ENCODE measurements around the gene KIF2A.

KIF2A gene

DNA sequence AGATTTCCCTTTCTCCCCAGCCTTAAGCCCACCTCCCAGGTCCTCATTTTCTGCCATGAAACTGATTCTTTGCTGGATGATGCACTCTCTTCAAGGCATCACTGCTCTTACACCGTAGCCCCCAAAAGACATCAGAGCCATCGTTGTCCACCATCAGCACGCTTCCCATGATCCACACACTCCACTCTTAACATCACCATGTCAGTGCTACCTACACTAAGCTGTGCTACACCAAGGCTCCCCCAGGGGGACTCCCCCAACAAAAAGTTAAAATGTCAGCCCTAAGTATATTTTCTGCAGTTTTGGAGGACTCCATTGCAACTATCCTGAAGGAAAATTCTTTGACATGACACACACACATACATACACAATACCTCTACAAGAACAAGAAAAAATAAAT is 34.1 kb upstream of the KIF2A start:
- Histone ChIP-seq H3K36me3 (ENCODE audit: control insufficient read depth, insufficient read depth, low read length) (no peaks in the 10 kb centered on the region), H3K4me3 (ENCODE audit: low read depth, low read length) (no peak overlapping the region), H3K9ac (ENCODE audit: low read depth, low read length) (no peak overlapping the region), H3K27ac (ENCODE audit: low read depth, low read length) (no peak overlapping the region), H3K9me3 (ENCODE audit: control insufficient read depth, insufficient read depth, low read length) (no peaks in the 10 kb centered on the region), H3K4me1 (ENCODE audit: control insufficient read depth, insufficient read depth, low read length) (0 out of 2 replicates have a peak, but pooled peaks cover under 1% of the 10 kb centered on the region), H3K27me3 (ENCODE audit: control insufficient read depth, insufficient read depth, low read length) (no peaks in the 10 kb centered on the region)

GRCh38 chr5:62273687-62274086 is 32.3 kb upstream of the KIF2A start:
- H3K4me3 ChIP-seq (ENCODE audit: low read depth, low read length): no peak overlapping the region
- H3K9ac ChIP-seq (ENCODE audit: low read depth, low read length): no peak overlapping the region
- no peak overlapping the region for H3K27ac ChIP-seq (ENCODE audit: low read depth, low read length)
- no peaks in the 10 kb centered on the region for H3K9me3 ChIP-seq (ENCODE audit: control insufficient read depth, insufficient read depth, low read length)
- no peaks in the 10 kb centered on the region for H3K36me3 ChIP-seq (ENCODE audit: control insufficient read depth, insufficient read depth, low read length)
- H3K4me1 ChIP-seq (ENCODE audit: control insufficient read depth, insufficient read depth, low read length): no peaks in the 10 kb centered on the region
- H3K27me3 ChIP-seq (ENCODE audit: control insufficient read depth, insufficient read depth, low read length): no peaks in the 10 kb centered on the region

DNA sequence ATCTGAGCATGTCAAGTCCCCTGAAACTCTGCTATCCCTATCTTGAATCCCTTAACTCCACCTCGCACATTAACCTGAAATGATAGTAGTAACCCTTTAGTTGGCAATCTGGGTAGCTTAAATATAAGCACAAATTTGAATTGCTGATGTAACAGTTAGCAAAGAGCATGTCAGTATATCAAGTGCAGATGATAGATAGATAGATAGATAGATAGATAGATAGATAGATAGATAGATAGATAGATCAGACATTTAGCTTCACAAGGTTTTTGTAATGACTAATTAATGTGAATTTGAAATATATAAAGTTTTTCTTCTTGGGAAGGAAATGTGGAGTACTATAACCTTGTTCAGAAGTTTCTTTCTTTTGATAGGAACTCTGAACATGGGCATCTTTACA is 30.4 kb upstream of the KIF2A start:
- no peaks in the 10 kb centered on the region for H3K4me1 ChIP-seq (ENCODE audit: control insufficient read depth, insufficient read depth, low read length)
- no peak overlapping the region for H3K9ac ChIP-seq (ENCODE audit: low read depth, low read length)
- H3K27me3 ChIP-seq (ENCODE audit: control insufficient read depth, insufficient read depth, low read length): no peaks in the 10 kb centered on the region
- H3K36me3 ChIP-seq (ENCODE audit: control insufficient read depth, insufficient read depth, low read length): no peaks in the 10 kb centered on the region
- H3K27ac ChIP-seq (ENCODE audit: low read depth, low read length): no peak overlapping the region
- H3K9me3 ChIP-seq (ENCODE audit: control insufficient read depth, insufficient read depth, low read length): no peaks in the 10 kb centered on the region
- no peak overlapping the region for H3K4me3 ChIP-seq (ENCODE audit: low read depth, low read length)

- no peaks in the 10 kb centered on the region for H3K27me3 ChIP-seq (ENCODE audit: control insufficient read depth, insufficient read depth, low read length)
- H3K27ac ChIP-seq (ENCODE audit: low read depth, low read length): no peak overlapping the region
- H3K9me3 ChIP-seq (ENCODE audit: control insufficient read depth, insufficient read depth, low read length): no peaks in the 10 kb centered on the region; the same call in 1 of the 2 replicates
- H3K4me3 ChIP-seq (ENCODE audit: low read depth, low read length): no peak overlapping the region
- no peaks in the 10 kb centered on the region for H3K4me1 ChIP-seq (ENCODE audit: control insufficient read depth, insufficient read depth, low read length)
- H3K36me3 ChIP-seq (ENCODE audit: control insufficient read depth, insufficient read depth, low read length): no peaks in the 10 kb centered on the region
- no peak overlapping the region for H3K9ac ChIP-seq (ENCODE audit: low read depth, low read length)
These were observed 24.6 kb upstream of the KIF2A start for GRCh38 chr5:62281411-62281810.

- Histone ChIP-seq H3K9me3 (ENCODE audit: control insufficient read depth, insufficient read depth, low read length) (no peaks in the 10 kb centered on the region; the same call in 1 of the 2 replicates), H3K4me3 (ENCODE audit: low read depth, low read length) (no peak overlapping the region), H3K27ac (ENCODE audit: low read depth, low read length) (no peak overlapping the region), H3K27me3 (ENCODE audit: control insufficient read depth, insufficient read depth, low read length) (no peaks in the 10 kb centered on the region), H3K36me3 (ENCODE audit: control insufficient read depth, insufficient read depth, low read length) (no peaks in the 10 kb centered on the region), H3K4me1 (ENCODE audit: control insufficient read depth, insufficient read depth, low read length) (no peaks in the 10 kb centered on the region), H3K9ac (ENCODE audit: low read depth, low read length) (no peak overlapping the region)
These were observed 23.9 kb upstream of the KIF2A start for GRCh38 chr5:62282064-62282463.

GRCh38 chr5:62283005-62283404 is 23.0 kb upstream of the KIF2A start:
- Histone ChIP-seq H3K27ac (ENCODE audit: low read depth, low read length) (no peak overlapping the region), H3K9me3 (ENCODE audit: control insufficient read depth, insufficient read depth, low read length) (no peaks in the 10 kb centered on the region; the same call in 1 of the 2 replicates), H3K9ac (ENCODE audit: low read depth, low read length) (no peak overlapping the region)

GRCh38 chr5:62283861-62284260 is 22.1 kb upstream of the KIF2A start:
- no peaks in the 10 kb centered on the region for H3K36me3 ChIP-seq (ENCODE audit: control insufficient read depth, insufficient read depth, low read length)
- no peak overlapping the region for H3K9ac ChIP-seq (ENCODE audit: low read depth, low read length)
- no peaks in the 10 kb centered on the region; the same call in 1 of the 2 replicates for H3K9me3 ChIP-seq (ENCODE audit: control insufficient read depth, insufficient read depth, low read length)
- no peaks in the 10 kb centered on the region for H3K27me3 ChIP-seq (ENCODE audit: control insufficient read depth, insufficient read depth, low read length)
- H3K27ac ChIP-seq (ENCODE audit: low read depth, low read length): no peak overlapping the region
- no peaks in the 10 kb centered on the region for H3K4me1 ChIP-seq (ENCODE audit: control insufficient read depth, insufficient read depth, low read length)
- no peak overlapping the region for H3K4me3 ChIP-seq (ENCODE audit: low read depth, low read length)

More at GRCh38 chr5:62283005-62283404, 23.0 kb upstream of the KIF2A start:
- Histone ChIP-seq H3K4me1 (ENCODE audit: control insufficient read depth, insufficient read depth, low read length) (no peaks in the 10 kb centered on the region), H3K4me3 (ENCODE audit: low read depth, low read length) (no peak overlapping the region), H3K36me3 (ENCODE audit: control insufficient read depth, insufficient read depth, low read length) (no peaks in the 10 kb centered on the region), H3K27me3 (ENCODE audit: control insufficient read depth, insufficient read depth, low read length) (no peaks in the 10 kb centered on the region)

DNA sequence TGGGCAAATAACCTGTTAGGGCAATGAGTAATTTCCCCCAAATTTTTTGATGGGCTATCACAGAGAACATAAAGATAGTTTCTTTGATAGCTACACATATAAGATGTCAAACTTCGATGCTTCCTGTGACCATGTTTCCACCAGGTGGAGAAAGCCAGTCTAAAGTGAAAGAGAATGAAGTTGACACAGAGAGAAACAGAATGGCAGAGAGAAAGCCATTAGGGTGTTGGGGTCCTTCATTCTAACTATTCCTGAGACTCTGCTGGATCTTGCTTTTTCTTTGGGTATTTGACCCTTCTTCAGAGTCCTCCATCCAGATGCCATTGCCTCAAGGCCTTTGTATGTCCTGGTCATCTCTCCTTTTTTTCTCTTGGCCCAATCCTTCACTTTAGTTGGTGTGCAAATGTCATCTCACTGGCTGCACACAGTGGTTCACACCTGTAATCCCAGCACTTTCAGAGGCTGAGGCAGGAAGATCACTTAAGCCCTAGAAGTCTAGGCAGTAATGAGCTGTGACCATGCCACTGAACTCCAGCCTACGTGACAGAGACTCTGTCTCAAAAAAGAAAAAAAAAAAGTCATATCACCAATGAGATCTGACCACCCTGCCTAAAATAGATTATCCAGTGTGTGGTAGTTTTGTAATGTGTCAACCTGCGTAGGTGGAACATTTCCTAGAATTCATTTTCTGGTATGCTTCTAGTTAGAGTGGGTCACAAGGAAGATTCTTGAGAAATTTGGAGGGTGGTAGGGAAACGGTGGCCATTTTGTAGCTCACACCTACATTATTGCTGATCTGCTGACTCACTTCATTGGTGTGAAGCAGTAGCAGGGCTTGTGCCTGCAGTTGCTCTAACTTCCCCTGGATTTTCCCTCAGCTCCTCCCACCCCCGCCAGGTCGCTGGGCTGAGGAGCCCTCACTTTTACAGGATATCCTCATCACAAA is 20.8 kb upstream of the KIF2A start:
- Histone ChIP-seq H3K27me3 (ENCODE audit: control insufficient read depth, insufficient read depth, low read length) (no peaks in the 10 kb centered on the region), H3K36me3 (ENCODE audit: control insufficient read depth, insufficient read depth, low read length) (no peaks in the 10 kb centered on the region)

GRCh38 chr5:62286834-62287233 is 19.2 kb upstream of the KIF2A start:
- Histone ChIP-seq H3K4me3 (ENCODE audit: low read depth, low read length) (no peak overlapping the region), H3K9ac (ENCODE audit: low read depth, low read length) (no peak overlapping the region), H3K4me1 (ENCODE audit: control insufficient read depth, insufficient read depth, low read length) (no peaks in the 10 kb centered on the region), H3K27ac (ENCODE audit: low read depth, low read length) (no peak overlapping the region), H3K9me3 (ENCODE audit: control insufficient read depth, insufficient read depth, low read length) (no peaks in the 10 kb centered on the region; the same call in 1 of the 2 replicates), H3K27me3 (ENCODE audit: control insufficient read depth, insufficient read depth, low read length) (no peaks in the 10 kb centered on the region), H3K36me3 (ENCODE audit: control insufficient read depth, insufficient read depth, low read length) (no peaks in the 10 kb centered on the region)

More for the DNA sequence above, 20.8 kb upstream of the KIF2A start:
- no peak overlapping the region for H3K9ac ChIP-seq (ENCODE audit: low read depth, low read length)
- H3K4me3 ChIP-seq (ENCODE audit: low read depth, low read length): no peak overlapping the region
- H3K27ac ChIP-seq (ENCODE audit: low read depth, low read length): no peak overlapping the region
- H3K4me1 ChIP-seq (ENCODE audit: control insufficient read depth, insufficient read depth, low read length): no peaks in the 10 kb centered on the region
- H3K9me3 ChIP-seq (ENCODE audit: control insufficient read depth, insufficient read depth, low read length): no peaks in the 10 kb centered on the region; the same call in 1 of the 2 replicates

DNA sequence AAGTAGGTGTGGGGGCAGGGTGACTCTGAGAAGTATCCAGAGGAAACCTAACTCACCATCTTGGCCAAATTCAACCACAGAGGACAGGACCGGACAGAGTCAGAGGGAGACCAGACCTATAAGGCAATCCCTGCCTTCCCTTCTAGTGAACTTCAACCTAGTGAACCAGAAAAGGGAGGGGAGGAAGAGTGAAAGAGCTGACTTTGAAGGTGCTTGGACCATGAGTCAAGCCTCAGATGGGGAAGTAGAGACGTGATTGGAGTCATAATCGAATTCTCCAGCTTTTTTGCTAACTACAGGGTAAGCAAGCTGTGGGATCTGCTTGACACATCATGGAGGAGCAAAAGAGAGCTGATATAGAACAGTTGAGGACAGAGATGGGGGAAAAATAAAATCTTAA is 18.8 kb upstream of the KIF2A start:
- Histone ChIP-seq H3K4me3 (ENCODE audit: low read depth, low read length) (no peak overlapping the region), H3K9me3 (ENCODE audit: control insufficient read depth, insufficient read depth, low read length) (no peaks in the 10 kb centered on the region; the same call in 1 of the 2 replicates), H3K9ac (ENCODE audit: low read depth, low read length) (no peak overlapping the region), H3K4me1 (ENCODE audit: control insufficient read depth, insufficient read depth, low read length) (no peaks in the 10 kb centered on the region), H3K36me3 (ENCODE audit: control insufficient read depth, insufficient read depth, low read length) (no peaks in the 10 kb centered on the region), H3K27ac (ENCODE audit: low read depth, low read length) (no peak overlapping the region), H3K27me3 (ENCODE audit: control insufficient read depth, insufficient read depth, low read length) (no peaks in the 10 kb centered on the region)

DNA sequence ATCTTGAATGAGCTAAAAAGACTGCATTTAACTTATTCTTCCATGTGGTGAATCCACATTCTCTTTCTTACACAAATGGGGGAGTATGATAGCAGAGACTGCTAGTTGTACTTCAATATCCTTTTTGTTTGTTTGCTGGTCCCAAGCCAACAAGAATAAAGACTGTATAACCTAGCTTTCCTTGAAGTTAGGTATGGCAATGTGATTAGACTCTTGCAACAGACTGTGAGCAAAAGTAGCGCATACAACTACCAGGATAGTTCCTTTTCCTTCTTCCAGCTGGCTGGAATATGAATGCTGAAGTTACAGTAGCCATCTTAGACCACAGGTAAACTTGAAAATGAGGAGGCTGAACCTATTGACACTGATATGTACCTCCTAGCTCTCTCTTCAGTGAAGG is 17.9 kb upstream of the KIF2A start:
- Histone ChIP-seq H3K9ac (ENCODE audit: low read depth, low read length) (no peak overlapping the region), H3K4me3 (ENCODE audit: low read depth, low read length) (no peak overlapping the region), H3K4me1 (ENCODE audit: control insufficient read depth, insufficient read depth, low read length) (no peaks in the 10 kb centered on the region), H3K27ac (ENCODE audit: low read depth, low read length) (no peak overlapping the region), H3K27me3 (ENCODE audit: control insufficient read depth, insufficient read depth, low read length) (no peaks in the 10 kb centered on the region), H3K36me3 (ENCODE audit: control insufficient read depth, insufficient read depth, low read length) (no peaks in the 10 kb centered on the region), H3K9me3 (ENCODE audit: control insufficient read depth, insufficient read depth, low read length) (no peaks in the 10 kb centered on the region; the same call in 1 of the 2 replicates)

Data from HUES48 (cell line).